Right renal cortex interstitium (tissue), 3 donors: ENCODE measurements around the gene PPT2. TPM values are rescaled to one million over a fixed set of nuclear protein-coding genes. Genes with fewer than 3 reads are reported as not detected.
"Not testable (repeated sequence)": the region's sequence is repeated elsewhere in the genome, so short reads cannot be mapped to it uniquely, and the experiment has no call there.

Experiments used
- DNase-seq, 3 donors: peaks; one replicate each; pipeline ENCODE4 v3.0.0-alpha.2; 2013; ENCODE audit warnings: low read depth in 3 of 3, low spot score in 2 of 3
- polyA plus RNA-seq, 3 donors: library from polyadenylated mRNA; unstranded; fragments of 120-200 nt; gene quantifications; one replicate each; pipeline ENCODE4 v1.2.1, GENCODE V29; 2013; ENCODE audit not compliant: insufficient read length in 3 of 3

PPT2 gene
- polyA plus RNA-seq, 3 donors, result 28.5 to 32.0 (median 28.8) TPM

- DNase-seq, result no peak
These were observed 47.0 kb downstream of the PPT2 start for GRCh38 chr6:32200711-32201475.

GRCh38 chr6:32202186-32202585 lies 48.2 kb downstream of the PPT2 start:
- DNase-seq, result no peak

- DNase-seq, result no peak
These were observed 49.7 kb downstream of the PPT2 start for GRCh38 chr6:32203426-32204267.

GRCh38 chr6:32204268-32204715 lies 50.4 kb downstream of the PPT2 start:
- no peak for DNase-seq

GRCh38 chr6:32208996-32209395 lies 55.1 kb downstream of the PPT2 start:
- DNase-seq, result no peak

- DNase-seq, result no peak
These were observed 56.3 kb downstream of the PPT2 start for GRCh38 chr6:32210191-32210601.

- DNase-seq, result not testable (repeated sequence)
These were observed 57.5 kb downstream of the PPT2 start for GRCh38 chr6:32211432-32211831.

- no peak for DNase-seq
These were observed 58.3 kb downstream of the PPT2 start for GRCh38 chr6:32212076-32212760.

Other genes starting within 250 kb of the PPT2 start
- gene C2, start 226.4 kb upstream of the PPT2 start, polyA plus RNA-seq, result 1 to 10 TPM; 3.3 to 4.3 (median 4.0) TPM
- 10 to 100 TPM in 1 of 3 donors, 1 to 10 TPM in 2; 5.0 to 17.5 (median 5.7) TPM for gene CFB, start 208.0 kb upstream of the PPT2 start, polyA plus RNA-seq
- gene NELFE, start 195.2 kb upstream of the PPT2 start, polyA plus RNA-seq, result 10 to 100 TPM; 90.8 to 94.0 (median 92.7) TPM
- 10 to 100 TPM; 35.7 to 49.2 (median 37.6) TPM for gene SKIC2, start 195.0 kb upstream of the PPT2 start, polyA plus RNA-seq
- 10 to 100 TPM; 25.7 to 26.8 (median 26.0) TPM for gene DXO, start 182.0 kb upstream of the PPT2 start, polyA plus RNA-seq
- 10 to 100 TPM; 10.9 to 22.9 (median 13.1) TPM for gene C4A, start 172.1 kb upstream of the PPT2 start, polyA plus RNA-seq
- gene C4B, start 139.3 kb upstream of the PPT2 start, polyA plus RNA-seq, result 10 to 100 TPM; 12.0 to 24.1 (median 14.0) TPM
- 1 to 10 TPM in 1 of 3 donors, under 1 TPM in 2; 0.55 to 1.3 (median 0.58) TPM for gene CYP21A2, start 115.7 kb upstream of the PPT2 start, polyA plus RNA-seq
- gene TNXB, start 44.8 kb upstream of the PPT2 start, polyA plus RNA-seq, result 1 to 10 TPM; 2.4 to 2.7 (median 2.5) TPM
- gene ATF6B, start 25.9 kb upstream of the PPT2 start, polyA plus RNA-seq, result 10 to 100 TPM; 83.2 to 94.0 (median 84.1) TPM
- 1 to 10 TPM; 7.0 to 7.5 (median 7.5) TPM for gene FKBPL, start 23.9 kb upstream of the PPT2 start, polyA plus RNA-seq
- gene PRRT1, start 2.2 kb upstream of the PPT2 start, polyA plus RNA-seq, result 1 to 10 TPM; 2.0 to 2.5 (median 2.1) TPM
- 10 to 100 TPM; 13.7 to 16.5 (median 16.3) TPM for gene EGFL8, start 10.5 kb downstream of the PPT2 start, polyA plus RNA-seq
- gene AGPAT1, start 21.9 kb downstream of the PPT2 start, polyA plus RNA-seq, result 100 to 1,000 TPM in 1 of 3 donors, 10 to 100 TPM in 2; 93.5 to 106 (median 99.4) TPM
- gene RNF5, start 24.3 kb downstream of the PPT2 start, polyA plus RNA-seq, result 100 to 1,000 TPM in 1 of 3 donors, 10 to 100 TPM in 2; 93.0 to 113 (median 98.6) TPM
- 10 to 100 TPM in 2 of 3 donors, 1 to 10 TPM in 1; 8.6 to 15.8 (median 10.8) TPM for gene AGER, start 30.1 kb downstream of the PPT2 start, polyA plus RNA-seq
- gene PBX2, start 36.1 kb downstream of the PPT2 start, polyA plus RNA-seq, result 100 to 1,000 TPM; 150 to 165 (median 155) TPM
- 1 to 10 TPM; 7.7 to 9.9 (median 8.4) TPM for gene GPSM3, start 38.5 kb downstream of the PPT2 start, polyA plus RNA-seq
- gene NOTCH4, start 69.9 kb downstream of the PPT2 start, polyA plus RNA-seq, result 10 to 100 TPM; 13.2 to 16.5 (median 14.1) TPM
- gene TSBP1, start 217.8 kb downstream of the PPT2 start, polyA plus RNA-seq, result not detected